SK-N-SH (cell line): ENCODE data around the gene NLRC5.

Experiments used
- ELF1 ChIP-seq: IDR thresholded peaks from 2 replicates; pipeline ENCODE4 v1.4.0; 2012
- EZH2phosphoT487 ChIP-seq: fragments of 200-600 bp; sonication (generic); IDR thresholded peaks from 2 replicates; pipeline ENCODE4 v1.6.1; 2017; ENCODE audit warnings: low read depth, mixed run types, mild to moderate bottlenecking, antibody characterized with exemption, moderate library complexity, borderline replicate concordance
- FOXM1 ChIP-seq: IDR thresholded peaks from 2 replicates; pipeline ENCODE4 v1.4.0; 2012; ENCODE audit warnings: low read depth, mild to moderate bottlenecking
- GABPA ChIP-seq: IDR thresholded peaks from 2 replicates; pipeline ENCODE4 v1.4.0; 2012; ENCODE audit warnings: low read depth, mild to moderate bottlenecking
- GATA2 ChIP-seq: sonication (generic); formaldehyde crosslinking; IDR thresholded peaks from 2 replicates; pipeline ENCODE4 v1.5.0; 2020; ENCODE audit warnings: mild to moderate bottlenecking, missing genetic modification reagents
- POLR2AphosphoS5 ChIP-seq: IDR thresholded peaks from 2 replicates; pipeline ENCODE4 v1.6.1; 2012; ENCODE audit warnings: low read depth, low read length
- RFX5 ChIP-seq: IDR thresholded peaks from 2 replicates; pipeline ENCODE4 v1.6.1; 2012; ENCODE audit warnings: mild to moderate bottlenecking, improper control_type of control experiment, low read length
- SIN3A ChIP-seq: IDR thresholded peaks from 2 replicates; pipeline ENCODE4 v1.6.1; 2012; ENCODE audit warnings: low read depth, mild to moderate bottlenecking, low read length, moderate library complexity, borderline replicate concordance
- TAF1 ChIP-seq: IDR thresholded peaks from 2 replicates; pipeline ENCODE4 v1.6.1; 2012; ENCODE audit warnings: low read depth, mild to moderate bottlenecking, low read length, moderate library complexity, borderline replicate concordance
- TF ChIP-seq, protein P1 (sequence below): fragments of 200-600 bp; sonication (generic); IDR thresholded peaks from 2 replicates; pipeline ENCODE4 v1.6.1; 2017; ENCODE audit warnings: antibody characterized with exemption, mild to moderate bottlenecking, moderate library complexity

DNA sequence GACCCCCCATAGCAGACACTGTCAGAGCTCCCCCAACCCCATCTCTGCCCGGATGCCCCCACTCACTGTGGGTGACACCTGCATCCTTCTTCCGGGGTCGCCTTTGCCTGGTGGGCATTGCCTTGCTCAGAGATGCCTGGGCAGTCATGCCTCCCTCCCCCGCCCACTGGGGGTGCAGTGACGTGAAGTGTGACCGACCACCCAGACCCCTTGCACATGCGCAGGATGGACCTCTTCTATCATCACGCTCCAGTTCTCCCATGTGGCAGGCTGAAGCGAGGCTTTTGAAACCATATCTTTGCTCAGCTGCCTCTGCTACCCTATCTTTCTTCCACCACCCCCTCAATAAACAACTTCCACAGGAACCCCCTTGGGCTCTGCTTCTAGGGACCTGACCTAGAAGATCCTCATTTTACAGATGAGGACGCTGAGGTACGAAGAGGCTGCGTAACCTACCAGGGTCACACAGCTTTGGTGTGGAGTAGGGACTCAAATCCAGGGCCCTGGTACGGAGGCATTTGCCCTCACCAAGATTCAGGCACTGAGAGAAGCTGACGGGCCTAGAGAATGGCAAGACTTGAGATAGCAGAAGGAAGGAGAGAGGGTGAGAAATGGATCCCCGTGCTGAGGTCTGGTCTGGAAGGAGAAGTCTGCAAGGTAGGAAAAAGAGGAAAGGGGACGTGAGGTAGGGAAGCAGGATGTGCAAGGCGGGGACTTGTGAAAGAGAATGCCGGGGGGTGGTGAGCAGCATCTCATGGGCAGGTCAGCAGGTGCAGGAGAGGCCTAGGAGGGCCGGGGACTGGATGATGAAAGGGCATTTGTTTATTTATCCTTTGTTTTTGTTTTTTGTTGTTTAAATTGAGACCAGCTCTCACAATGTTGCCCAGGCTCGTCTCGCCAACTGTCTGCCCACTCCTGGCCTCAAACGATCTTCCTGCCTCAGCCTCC lies 14.4 kb downstream of the NLRC5 start:
- TF ChIP-seq, protein P1, sequence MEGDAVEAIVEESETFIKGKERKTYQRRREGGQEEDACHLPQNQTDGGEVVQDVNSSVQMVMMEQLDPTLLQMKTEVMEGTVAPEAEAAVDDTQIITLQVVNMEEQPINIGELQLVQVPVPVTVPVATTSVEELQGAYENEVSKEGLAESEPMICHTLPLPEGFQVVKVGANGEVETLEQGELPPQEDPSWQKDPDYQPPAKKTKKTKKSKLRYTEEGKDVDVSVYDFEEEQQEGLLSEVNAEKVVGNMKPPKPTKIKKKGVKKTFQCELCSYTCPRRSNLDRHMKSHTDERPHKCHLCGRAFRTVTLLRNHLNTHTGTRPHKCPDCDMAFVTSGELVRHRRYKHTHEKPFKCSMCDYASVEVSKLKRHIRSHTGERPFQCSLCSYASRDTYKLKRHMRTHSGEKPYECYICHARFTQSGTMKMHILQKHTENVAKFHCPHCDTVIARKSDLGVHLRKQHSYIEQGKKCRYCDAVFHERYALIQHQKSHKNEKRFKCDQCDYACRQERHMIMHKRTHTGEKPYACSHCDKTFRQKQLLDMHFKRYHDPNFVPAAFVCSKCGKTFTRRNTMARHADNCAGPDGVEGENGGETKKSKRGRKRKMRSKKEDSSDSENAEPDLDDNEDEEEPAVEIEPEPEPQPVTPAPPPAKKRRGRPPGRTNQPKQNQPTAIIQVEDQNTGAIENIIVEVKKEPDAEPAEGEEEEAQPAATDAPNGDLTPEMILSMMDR, result no peak
- TF ChIP-seq RFX5, result no peak
- TF ChIP-seq TAF1, result no peak
- no peak for TF ChIP-seq FOXM1
- TF ChIP-seq ELF1, result no peak
- no peak for TF ChIP-seq GATA2
- TF ChIP-seq EZH2phosphoT487, result no peak
- no peak for TF ChIP-seq SIN3A
- TF ChIP-seq GABPA, result no peak
- no peak for TF ChIP-seq POLR2AphosphoS5
